IPS-18a (cell line): ENCODE data around the gene HS1BP3.

ENCODE experiments used
- H3K27ac ChIP-seq: one replicate; pipeline ENCODE4 v1.5.1; 2013; ENCODE audit warnings: low read length
- H3K27me3 ChIP-seq: one replicate; pipeline ENCODE4 v1.6.1; 2013; ENCODE audit warnings: mild to moderate bottlenecking, low read length; ENCODE audit not compliant: control insufficient read depth, insufficient read depth
- H3K36me3 ChIP-seq: one replicate; pipeline ENCODE4 v1.6.1; 2013; ENCODE audit warnings: low read depth, low read length; ENCODE audit not compliant: control insufficient read depth
- H3K4me1 ChIP-seq: one replicate; pipeline ENCODE4 v1.6.1; 2013; ENCODE audit warnings: low read depth, low read length; ENCODE audit not compliant: control insufficient read depth
- H3K4me3 ChIP-seq: one replicate; pipeline ENCODE4 v1.5.1; 2013; ENCODE audit warnings: low read length
- H3K9ac ChIP-seq: one replicate; pipeline ENCODE4 v1.6.1; 2013; ENCODE audit warnings: mild to moderate bottlenecking, low read length, moderate library complexity
- H3K9me3 ChIP-seq: one replicate; pipeline ENCODE4 v1.6.1; 2013; ENCODE audit warnings: low read depth, low read length; ENCODE audit not compliant: control insufficient read depth

HS1BP3 gene

GRCh38 chr2:20629181-20629580, 21.7 kb downstream of the HS1BP3 start:
- no peak overlapping the region for H3K27ac ChIP-seq
- H3K9ac ChIP-seq, result no peak overlapping the region
- H3K9me3 ChIP-seq, result no peaks in the 10 kb centered on the region
- H3K27me3 ChIP-seq, result no peaks in the 10 kb centered on the region
- H3K36me3 ChIP-seq, result no peaks in the 10 kb centered on the region
- no peak overlapping the region for H3K4me3 ChIP-seq
- peaks cover 7% of the 10 kb centered on the region for H3K4me1 ChIP-seq

- peaks cover 7% of the 10 kb centered on the region for H3K4me1 ChIP-seq
- no peak overlapping the region for H3K27ac ChIP-seq
- H3K36me3 ChIP-seq, result no peaks in the 10 kb centered on the region
- H3K4me3 ChIP-seq, result no peak overlapping the region
- no peak overlapping the region for H3K9ac ChIP-seq
- H3K9me3 ChIP-seq, result no peaks in the 10 kb centered on the region
- H3K27me3 ChIP-seq, result no peaks in the 10 kb centered on the region
Measured at GRCh38 chr2:20627712-20628380, 23.1 kb downstream of the HS1BP3 start.

- Histone ChIP-seq H3K36me3 (no peaks in the 10 kb centered on the region), H3K9ac (no peak overlapping the region), H3K27me3 (no peaks in the 10 kb centered on the region), H3K4me3 (no peak overlapping the region), H3K4me1 (no peaks in the 10 kb centered on the region), H3K27ac (no peak overlapping the region), H3K9me3 (no peaks in the 10 kb centered on the region)
Measured at GRCh38 chr2:20626698-20627513, 24.0 kb downstream of the HS1BP3 start.

GRCh38 chr2:20626392-20626697, 24.6 kb downstream of the HS1BP3 start:
- no peaks in the 10 kb centered on the region for H3K4me1 ChIP-seq
- H3K9me3 ChIP-seq, result no peaks in the 10 kb centered on the region
- no peaks in the 10 kb centered on the region for H3K27me3 ChIP-seq
- no peak overlapping the region for H3K4me3 ChIP-seq
- no peak overlapping the region for H3K27ac ChIP-seq
- H3K36me3 ChIP-seq, result no peaks in the 10 kb centered on the region
- H3K9ac ChIP-seq, result no peak overlapping the region

- no peaks in the 10 kb centered on the region for H3K9me3 ChIP-seq
- no peak overlapping the region for H3K9ac ChIP-seq
- no peak overlapping the region for H3K4me3 ChIP-seq
- H3K4me1 ChIP-seq, result no peaks in the 10 kb centered on the region
- H3K36me3 ChIP-seq, result no peaks in the 10 kb centered on the region
- no peak overlapping the region for H3K27ac ChIP-seq
- no peaks in the 10 kb centered on the region for H3K27me3 ChIP-seq
Measured at GRCh38 chr2:20625491-20626391, 25.2 kb downstream of the HS1BP3 start.

- no peaks in the 10 kb centered on the region for H3K4me1 ChIP-seq
- H3K9ac ChIP-seq, result no peak overlapping the region
- H3K27me3 ChIP-seq, result no peaks in the 10 kb centered on the region
- no peak overlapping the region for H3K27ac ChIP-seq
- H3K36me3 ChIP-seq, result no peaks in the 10 kb centered on the region
- no peak overlapping the region for H3K4me3 ChIP-seq
- H3K9me3 ChIP-seq, result no peaks in the 10 kb centered on the region
Measured at GRCh38 chr2:20624884-20625485, 25.9 kb downstream of the HS1BP3 start.

GRCh38 chr2:20624156-20624883, 26.6 kb downstream of the HS1BP3 start:
- Histone ChIP-seq H3K9me3 (no peaks in the 10 kb centered on the region), H3K27me3 (no peaks in the 10 kb centered on the region), H3K4me3 (no peak overlapping the region), H3K27ac (no peak overlapping the region), H3K4me1 (no peaks in the 10 kb centered on the region), H3K9ac (no peak overlapping the region), H3K36me3 (no peaks in the 10 kb centered on the region)

- no peaks in the 10 kb centered on the region for H3K4me1 ChIP-seq
- no peaks in the 10 kb centered on the region for H3K9me3 ChIP-seq
Measured at GRCh38 chr2:20623741-20624155, 27.1 kb downstream of the HS1BP3 start.

GRCh38 chr2:20623241-20623640, 27.7 kb downstream of the HS1BP3 start:
- Histone ChIP-seq H3K9me3 (no peaks in the 10 kb centered on the region), H3K36me3 (no peaks in the 10 kb centered on the region), H3K27me3 (no peaks in the 10 kb centered on the region), H3K27ac (no peak overlapping the region), H3K4me3 (no peak overlapping the region), H3K9ac (no peak overlapping the region), H3K4me1 (no peaks in the 10 kb centered on the region)

More at GRCh38 chr2:20623741-20624155, 27.1 kb downstream of the HS1BP3 start:
- Histone ChIP-seq H3K27ac (no peak overlapping the region), H3K27me3 (no peaks in the 10 kb centered on the region), H3K36me3 (no peaks in the 10 kb centered on the region), H3K9ac (no peak overlapping the region), H3K4me3 (no peak overlapping the region)

GRCh38 chr2:20622731-20623130, 28.2 kb downstream of the HS1BP3 start:
- no peak overlapping the region for H3K4me3 ChIP-seq
- H3K27me3 ChIP-seq, result no peaks in the 10 kb centered on the region
- H3K9me3 ChIP-seq, result no peaks in the 10 kb centered on the region
- no peak overlapping the region for H3K27ac ChIP-seq
- H3K36me3 ChIP-seq, result no peaks in the 10 kb centered on the region
- H3K4me1 ChIP-seq, result no peaks in the 10 kb centered on the region
- no peak overlapping the region for H3K9ac ChIP-seq

GRCh38 chr2:20622296-20622686, 28.6 kb downstream of the HS1BP3 start:
- Histone ChIP-seq H3K4me3 (no peak overlapping the region), H3K9ac (no peak overlapping the region), H3K4me1 (no peaks in the 10 kb centered on the region), H3K27ac (no peak overlapping the region), H3K9me3 (no peaks in the 10 kb centered on the region), H3K27me3 (no peaks in the 10 kb centered on the region), H3K36me3 (no peaks in the 10 kb centered on the region)
